Neural progenitor cell (in vitro differentiated cells): ENCODE data around the gene BGN. TPM values are rescaled to one million over a fixed set of nuclear protein-coding genes. Genes with fewer than 3 reads are reported as not detected.
A peak's percentile ranks its signal among the peaks of the same experiment; 100 is the strongest.

ENCODE experiments used
- DNase-seq: peaks from one replicate; pipeline ENCODE4 v3.0.0-alpha.2; 2016; ENCODE audit warnings: low spot score
- H2AFZ ChIP-seq: fragments of 200-600 bp; sonication (generic); replicated peaks from 2 replicates; pipeline ENCODE4 v1.6.1; 2016; ENCODE audit warnings: antibody characterized with exemption
- H3F3A ChIP-seq: fragments of 200-600 bp; sonication (generic); 2 replicates; pipeline ENCODE4 v1.6.1; 2016; ENCODE audit warnings: antibody characterized with exemption, low read depth
- H3K27ac ChIP-seq: fragments of 200-600 bp; sonication (generic); 2 replicates; pipeline ENCODE4 v1.5.1; 2016; ENCODE audit warnings: mild to moderate bottlenecking
- H3K27me3 ChIP-seq: fragments of 200-600 bp; sonication (generic); 2 replicates; pipeline ENCODE4 v1.6.1; 2016; ENCODE audit warnings: mild to moderate bottlenecking, moderate library complexity
- H3K36me3 ChIP-seq: fragments of 200-600 bp; sonication (generic); 2 replicates; pipeline ENCODE4 v1.5.1; 2016
- H3K4me1 ChIP-seq: fragments of 200-600 bp; sonication (generic); 2 replicates; pipeline ENCODE4 v1.6.1; 2016; ENCODE audit warnings: mixed run types
- H3K4me2 ChIP-seq: fragments of 200-600 bp; sonication (generic); 2 replicates; pipeline ENCODE4 v1.6.1; 2016
- H3K4me3 ChIP-seq: fragments of 200-600 bp; sonication (generic); 2 replicates; pipeline ENCODE4 v1.5.1; 2016
- H3K79me2 ChIP-seq: fragments of 200-600 bp; sonication (generic); 2 replicates; pipeline ENCODE4 v1.6.1; 2016; ENCODE audit warnings: low read depth
- H3K9ac ChIP-seq: fragments of 200-600 bp; sonication (generic); 2 replicates; pipeline ENCODE4 v1.6.1; 2016
- H3K9me3 ChIP-seq: fragments of 200-600 bp; sonication (generic); 2 replicates; pipeline ENCODE4 v1.5.1; 2016; ENCODE audit warnings: low read depth
- H4K20me1 ChIP-seq: fragments of 200-600 bp; sonication (generic); 2 replicates; pipeline ENCODE4 v1.6.1; 2016; ENCODE audit warnings: low read depth
- H3K27ac Mint-ChIP-seq: 3 replicates; pipeline ENCODE4 v1.8.0; 2021; ENCODE audit warnings: mixed read lengths
- H3K27me3 Mint-ChIP-seq: 2 replicates; pipeline ENCODE4 v1.8.0; 2022; ENCODE audit warnings: low read depth, mild to moderate bottlenecking, inconsistent platforms, moderate library complexity, mixed read lengths; ENCODE audit not compliant: insufficient read depth
- H3K36me3 Mint-ChIP-seq: 3 replicates; pipeline ENCODE4 v1.8.0; 2021; ENCODE audit warnings: mixed read lengths
- H3K4me1 Mint-ChIP-seq: 3 replicates; pipeline ENCODE4 v1.8.0; 2021; ENCODE audit warnings: mixed read lengths
- H3K4me3 Mint-ChIP-seq: 3 replicates; pipeline ENCODE4 v1.8.0; 2021; ENCODE audit warnings: mild to moderate bottlenecking, moderate library complexity, mixed read lengths
- H3K9me3 Mint-ChIP-seq: 3 replicates; pipeline ENCODE4 v1.8.0; 2020; ENCODE audit warnings: mixed read lengths
- EZH2 ChIP-seq: fragments of 200-600 bp; sonication (generic); IDR thresholded peaks from 2 replicates; pipeline ENCODE4 v1.6.1; 2017; ENCODE audit warnings: antibody characterized with exemption, mild to moderate bottlenecking, moderate library complexity
- EZH2phosphoT487 ChIP-seq: fragments of 200-600 bp; sonication (generic); IDR thresholded peaks from 2 replicates; pipeline ENCODE4 v1.6.1; 2017; ENCODE audit warnings: antibody characterized with exemption
- total RNA-seq: library from RNA; depleted of rRNA; stranded (reverse); fragments of >200 nt; gene quantifications from 2 replicates; pipeline ENCODE4 v1.2.3, GENCODE V29; 2015; ENCODE audit warnings: low replicate concordance
- TF ChIP-seq, protein P1 (sequence below): fragments of 200-600 bp; sonication (generic); IDR thresholded peaks from 2 replicates; pipeline ENCODE4 v1.5.1; 2017; ENCODE audit warnings: antibody characterized with exemption, mild to moderate bottlenecking

BGN gene
- total RNA-seq, result 0.37 TPM in 1 of 2 replicates, not detected in the other

DNA sequence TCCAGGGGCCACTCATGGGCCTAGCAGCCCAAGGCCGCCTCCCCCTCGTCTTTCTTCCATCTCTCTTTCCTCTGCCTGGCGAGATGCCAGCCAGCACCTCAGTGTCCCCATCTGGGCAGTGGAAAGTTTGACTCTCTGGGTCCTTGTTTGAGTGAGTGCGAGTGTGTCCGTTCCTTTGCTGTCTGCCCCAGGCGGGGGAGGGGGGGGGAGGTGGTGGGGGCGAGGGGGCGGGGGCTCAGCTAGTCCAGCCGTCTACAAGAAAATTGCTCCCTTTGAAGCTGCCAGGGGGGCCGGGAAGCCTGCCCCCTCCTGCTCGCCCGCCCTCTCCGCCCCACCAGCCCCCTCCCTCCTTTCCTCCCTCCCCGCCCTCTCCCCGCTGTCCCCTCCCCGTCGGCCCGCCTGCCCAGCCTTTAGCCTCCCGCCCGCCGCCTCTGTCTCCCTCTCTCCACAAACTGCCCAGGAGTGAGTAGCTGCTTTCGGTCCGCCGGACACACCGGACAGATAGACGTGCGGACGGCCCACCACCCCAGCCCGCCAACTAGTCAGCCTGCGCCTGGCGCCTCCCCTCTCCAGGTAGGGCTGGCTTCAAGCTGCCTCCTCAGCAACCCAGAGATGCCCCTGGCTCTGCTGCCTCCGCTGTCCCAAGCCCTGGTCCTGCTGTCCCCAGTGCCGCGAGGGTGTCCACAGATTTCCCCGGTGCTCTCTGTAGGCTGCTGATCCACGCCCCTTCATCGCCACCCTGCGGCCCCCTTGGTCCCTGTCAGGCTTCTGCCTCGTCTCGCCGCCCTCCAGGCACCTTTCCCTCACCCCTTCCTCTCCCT, at the start of gene BGN:
Gene BGN (plus strand): TSS at position 440 of the 821 bp plus-strand sequence. CDS start 9,652 bp downstream, outside the sequence.
- Histone ChIP-seq H3K4me3 (peak within 1 kb of the TSS; percentile 37), H3K9me3 (no peaks in the 10 kb centered on the region), H3K4me1 (peaks cover 7% of the 10 kb centered on the region), H3K9ac (no peak within 1 kb of the TSS), H3K36me3 (no peaks in the 10 kb centered on the region), H3F3A (no peaks in the 10 kb centered on the region), H3K79me2 (no peaks in the 10 kb centered on the region), H4K20me1 (no peaks in the 10 kb centered on the region), H2AFZ (peak within 1 kb of the TSS; percentile 28), H3K27ac (no peak within 1 kb of the TSS), H3K27me3 (no peaks in the 10 kb centered on the region), H3K4me2 (peak within 1 kb of the TSS; percentile 58)
- no peaks in the 10 kb centered on the region for H3K36me3 Mint-ChIP-seq
- DNase-seq, result peak; percentile 69
- no peak for TF ChIP-seq EZH2
- TF ChIP-seq, protein P1, sequence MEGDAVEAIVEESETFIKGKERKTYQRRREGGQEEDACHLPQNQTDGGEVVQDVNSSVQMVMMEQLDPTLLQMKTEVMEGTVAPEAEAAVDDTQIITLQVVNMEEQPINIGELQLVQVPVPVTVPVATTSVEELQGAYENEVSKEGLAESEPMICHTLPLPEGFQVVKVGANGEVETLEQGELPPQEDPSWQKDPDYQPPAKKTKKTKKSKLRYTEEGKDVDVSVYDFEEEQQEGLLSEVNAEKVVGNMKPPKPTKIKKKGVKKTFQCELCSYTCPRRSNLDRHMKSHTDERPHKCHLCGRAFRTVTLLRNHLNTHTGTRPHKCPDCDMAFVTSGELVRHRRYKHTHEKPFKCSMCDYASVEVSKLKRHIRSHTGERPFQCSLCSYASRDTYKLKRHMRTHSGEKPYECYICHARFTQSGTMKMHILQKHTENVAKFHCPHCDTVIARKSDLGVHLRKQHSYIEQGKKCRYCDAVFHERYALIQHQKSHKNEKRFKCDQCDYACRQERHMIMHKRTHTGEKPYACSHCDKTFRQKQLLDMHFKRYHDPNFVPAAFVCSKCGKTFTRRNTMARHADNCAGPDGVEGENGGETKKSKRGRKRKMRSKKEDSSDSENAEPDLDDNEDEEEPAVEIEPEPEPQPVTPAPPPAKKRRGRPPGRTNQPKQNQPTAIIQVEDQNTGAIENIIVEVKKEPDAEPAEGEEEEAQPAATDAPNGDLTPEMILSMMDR, result peak; percentile 40
- H3K4me1 Mint-ChIP-seq, result peaks cover 16% of the 10 kb centered on the region
- peaks cover 2% of the 10 kb centered on the region for H3K9me3 Mint-ChIP-seq
- H3K4me3 Mint-ChIP-seq, result peak within 1 kb of the TSS; percentile 74
- peak within 1 kb of the TSS; percentile 72 for H3K27ac Mint-ChIP-seq
- H3K27me3 Mint-ChIP-seq, result peaks cover 9% of the 10 kb centered on the region

DNA sequence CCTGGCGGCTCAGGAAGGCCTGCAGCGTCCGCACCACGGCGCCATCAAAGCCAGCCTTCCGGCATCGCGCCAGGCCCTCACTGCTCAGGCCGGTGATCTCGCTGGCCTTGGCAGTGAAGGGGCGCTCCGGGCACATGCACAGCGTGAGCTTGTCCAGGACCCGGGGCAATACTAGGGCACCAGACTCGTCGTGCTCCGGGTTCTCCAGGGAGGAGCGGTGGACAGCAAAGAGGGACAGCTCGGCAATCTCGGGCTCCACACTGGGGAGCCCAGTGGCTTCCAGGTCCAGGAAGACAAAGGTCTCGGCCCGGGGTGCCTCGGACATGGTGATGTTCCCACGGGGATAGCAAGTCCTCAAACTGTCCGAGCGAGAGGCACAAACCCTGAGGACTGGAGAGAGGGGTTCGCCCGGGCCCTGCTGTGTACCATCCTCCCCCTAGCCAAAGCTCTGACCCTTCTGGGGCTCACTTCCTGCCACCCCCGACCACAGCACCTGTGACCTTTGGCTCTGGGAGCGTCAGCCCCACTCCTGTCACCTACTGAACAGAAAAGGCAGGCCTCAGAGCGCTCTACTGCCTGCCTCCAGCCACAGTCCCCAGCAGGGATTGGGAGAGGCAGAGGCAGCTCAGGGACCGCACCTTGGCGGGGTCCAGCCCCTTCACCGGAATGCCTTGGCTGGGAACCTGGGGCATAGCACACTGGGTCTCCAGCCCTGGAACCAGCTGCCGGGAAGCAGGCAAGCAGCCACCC, 49.5 kb upstream of the BGN start:
- peaks cover 2% of the 10 kb centered on the region for H3K27me3 Mint-ChIP-seq
- Histone ChIP-seq H3K4me2 (no peak overlapping the region), H3K9ac (no peak overlapping the region), H3K36me3 (no peaks in the 10 kb centered on the region), H3K9me3 (no peaks in the 10 kb centered on the region), H4K20me1 (no peaks in the 10 kb centered on the region), H3K4me3 (no peak overlapping the region), H2AFZ (no peak overlapping the region), H3K79me2 (no peaks in the 10 kb centered on the region), H3F3A (no peaks in the 10 kb centered on the region), H3K4me1 (no peaks in the 10 kb centered on the region), H3K27me3 (no peaks in the 10 kb centered on the region), H3K27ac (no peak overlapping the region)
- no peak overlapping the region for H3K4me3 Mint-ChIP-seq
- TF ChIP-seq EZH2, result no peak
- TF ChIP-seq EZH2phosphoT487, result no peak
- TF ChIP-seq, protein P1, result no peak
- DNase-seq, result no peak
- peaks cover 15% of the 10 kb centered on the region for H3K9me3 Mint-ChIP-seq
- no peaks in the 10 kb centered on the region for H3K4me1 Mint-ChIP-seq
- peaks cover 2% of the 10 kb centered on the region for H3K36me3 Mint-ChIP-seq
- no peak overlapping the region for H3K27ac Mint-ChIP-seq

DNA sequence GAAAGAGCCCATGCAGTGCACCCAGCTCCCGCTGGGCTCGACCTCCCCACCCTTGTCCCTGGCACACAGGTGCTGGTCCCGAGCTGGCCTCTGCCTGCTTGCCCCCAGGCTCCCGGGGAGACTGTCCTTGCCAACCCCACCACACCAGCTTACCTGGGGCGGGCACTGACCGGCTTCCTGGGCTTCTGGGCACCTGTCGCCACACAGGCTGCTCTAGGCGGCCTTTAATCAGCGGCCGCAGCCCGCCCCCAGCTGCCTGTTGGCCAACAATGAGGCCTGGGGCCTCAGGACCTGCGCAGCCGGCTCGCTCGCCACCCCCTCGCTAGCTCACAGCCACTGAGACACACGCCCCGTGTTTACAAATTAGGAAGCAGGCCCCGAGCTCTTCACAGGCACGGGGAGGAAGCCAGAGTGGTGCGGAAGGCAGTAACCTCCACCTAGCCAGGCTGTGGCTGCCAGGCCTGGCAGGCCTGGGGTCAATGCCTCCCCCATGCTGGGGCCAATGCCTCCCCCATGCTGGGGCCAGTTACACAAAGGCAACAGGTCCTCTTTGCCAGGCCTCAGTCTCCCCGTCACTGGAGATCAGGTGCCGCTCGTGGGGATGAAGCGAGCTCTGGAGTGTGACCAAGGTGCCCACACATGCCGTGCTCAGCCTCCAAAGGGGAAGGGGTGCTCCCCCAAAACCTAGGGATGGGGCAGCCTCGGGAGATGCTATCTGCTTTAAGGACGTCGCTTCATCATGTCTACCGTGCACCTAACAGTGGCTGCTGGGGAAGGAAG, 48.7 kb upstream of the BGN start, which contains the start of gene TREX2:
Gene TREX2 (minus strand): TSS at position 201 of the 780 bp plus-strand sequence. CDS start 626 bp downstream, outside the sequence.
- Histone ChIP-seq H3K4me2 (no peak within 1 kb of the TSS), H3K4me3 (no peak within 1 kb of the TSS), H3K27ac (no peak within 1 kb of the TSS), H3K27me3 (no peaks in the 10 kb centered on the region), H3F3A (no peaks in the 10 kb centered on the region), H2AFZ (no peak within 1 kb of the TSS), H3K4me1 (no peaks in the 10 kb centered on the region), H4K20me1 (no peaks in the 10 kb centered on the region), H3K9me3 (no peaks in the 10 kb centered on the region), H3K79me2 (no peaks in the 10 kb centered on the region), H3K9ac (no peak within 1 kb of the TSS), H3K36me3 (no peaks in the 10 kb centered on the region)
- Mint-ChIP-seq H3K27me3 (no peaks in the 10 kb centered on the region), H3K4me1 (no peaks in the 10 kb centered on the region), H3K36me3 (peaks cover 2% of the 10 kb centered on the region), H3K9me3 (peaks cover 15% of the 10 kb centered on the region), H3K4me3 (no peak within 1 kb of the TSS), H3K27ac (no peak within 1 kb of the TSS)
- no peak for TF ChIP-seq EZH2
- TF ChIP-seq, protein P1, result no peak
- TF ChIP-seq EZH2phosphoT487, result no peak
- no peak for DNase-seq
